H1 (cell line): Measurements from ENCODE around the gene GCSH. TPM values are rescaled to one million over a fixed set of nuclear protein-coding genes. Genes with fewer than 3 reads are reported as not detected.

Source experiments
- CTCF ChIA-PET: fragments of 300-600 bp; sonication (Branson Sonifier 250); formaldehyde crosslinking; loops from one replicate; lab custom pipeline; 2021; ENCODE audit not compliant: partially characterized antibody; lab: Charles Lee
- POLR2A ChIA-PET: fragments of 300-600 bp; sonication (Branson Sonifier 250); formaldehyde crosslinking; loops from one replicate; lab custom pipeline; 2021; ENCODE audit warnings: inconsistent platforms; ENCODE audit not compliant: partially characterized antibody; lab: Charles Lee
- DNase-seq, 2 experiments: peaks; one replicate each; pipeline versions ENCODE4 v3.0.0 to v3.0.0-alpha.2; 2010 to 2022; ENCODE audit warnings: low spot score in 2 of 2, low read depth in 1 of 2, mixed read lengths in 1 of 2
- FAIRE-seq: peaks from 2 replicates; lab custom pipeline; 2011; peaks lifted over from hg19 to GRCh38; lab: Jason Lieb, UNC
- H2AFZ ChIP-seq: 2 replicates; pipeline ENCODE4 v1.8.1; 2012; ENCODE audit warnings: low read length, inconsistent platforms
- H2AK5ac ChIP-seq: 2 replicates; pipeline ENCODE4 v1.6.1; 2013; ENCODE audit warnings: low read depth, low read length
- H2BK120ac ChIP-seq: replicated peaks from 2 replicates; pipeline ENCODE3; 2013; ENCODE audit warnings: low read depth, low read length, inconsistent platforms
- H2BK12ac ChIP-seq: 2 replicates; pipeline ENCODE4 v1.6.1; 2013; ENCODE audit warnings: low read depth, low read length
- H2BK15ac ChIP-seq: 2 replicates; pipeline ENCODE4 v1.6.1; 2013; ENCODE audit warnings: low read length
- H2BK20ac ChIP-seq: 2 replicates; pipeline ENCODE4 v1.6.1; 2013; ENCODE audit warnings: low read length
- H2BK5ac ChIP-seq: 2 replicates; pipeline ENCODE4 v1.6.1; 2013; ENCODE audit warnings: low read depth, low read length
- H3K14ac ChIP-seq: 2 replicates; pipeline ENCODE4 v1.6.1; 2013; ENCODE audit warnings: inconsistent platforms; ENCODE audit not compliant: insufficient read length
- H3K18ac ChIP-seq: 2 replicates; pipeline ENCODE4 v1.6.1; 2013; ENCODE audit warnings: low read length; ENCODE audit errors: extremely low read depth
- H3K23ac ChIP-seq: 2 replicates; pipeline ENCODE4 v1.6.1; 2013; ENCODE audit warnings: inconsistent platforms; ENCODE audit not compliant: insufficient read length
- H3K23me2 ChIP-seq: 2 replicates; pipeline ENCODE4 v1.6.1; 2013; ENCODE audit warnings: low read depth, low read length
- H3K27ac ChIP-seq: 2 replicates; pipeline ENCODE4 v1.6.1; 2011; ENCODE audit warnings: low read depth, low read length, inconsistent platforms
- H3K27me3 ChIP-seq, 4 experiments: replicated peaks in 1 of 4; 1 replicate in 1 of 4; 2 replicates in 3 of 4; pipeline versions ENCODE4 v1.6.1 to v1.8.1; 2011 to 2013; ENCODE audit warnings: low read length in 3 of 4, mild to moderate bottlenecking in 3 of 4, inconsistent platforms in 2 of 4, mixed read lengths in 2 of 4, moderate library complexity in 1 of 4; ENCODE audit not compliant: control insufficient read depth in 3 of 4, insufficient read depth in 3 of 4; ENCODE audit errors: extremely low read depth in 1 of 4
- H3K36me3 ChIP-seq, 4 experiments: 2 replicates each; pipeline versions ENCODE4 v1.6.1 to v1.8.1; 2011 to 2013; ENCODE audit warnings: mild to moderate bottlenecking in 4 of 4, low read length in 3 of 4, moderate library complexity in 2 of 4, control low read depth in 1 of 4, inconsistent platforms in 1 of 4; ENCODE audit not compliant: insufficient read depth in 4 of 4, control insufficient read depth in 2 of 4
- H3K4ac ChIP-seq: replicated peaks from 2 replicates; pipeline ENCODE3; 2013; ENCODE audit warnings: low read length, low read depth, mixed read lengths, inconsistent platforms; ENCODE audit not compliant: insufficient read length
- H3K4me1 ChIP-seq, 4 experiments: replicated peaks in 1 of 4; 1 replicate in 1 of 4; 2 replicates in 3 of 4; pipeline versions ENCODE4 v1.6.1 to v1.8.1; 2011 to 2013; ENCODE audit warnings: low read length in 3 of 4, inconsistent platforms in 2 of 4, mixed read lengths in 1 of 4; ENCODE audit not compliant: insufficient read depth in 4 of 4, control insufficient read depth in 3 of 4
- H3K4me2 ChIP-seq, 2 experiments: 2 replicates each; pipeline versions ENCODE4 v1.6.1 to v1.8.1; 2011 to 2013; ENCODE audit warnings: low read depth in 2 of 2, low read length in 2 of 2, control low read depth in 1 of 2, inconsistent platforms in 1 of 2, mild to moderate bottlenecking in 1 of 2; ENCODE audit not compliant: insufficient read depth in 1 of 2
- H3K4me3 ChIP-seq, 4 experiments: fragments of 200-600, 300-600 bp in 1 of 4; sonication (generic), shearing (Covaris generic), sonication (Bioruptor Twin) in 1 of 4; 2 replicates each; pipeline versions ENCODE4 v1.5.1 to v1.8.1; 2011 to 2016; ENCODE audit warnings: low read length in 4 of 4, low read depth in 3 of 4, control low read depth in 2 of 4, inconsistent platforms in 2 of 4, mild to moderate bottlenecking in 2 of 4, mixed read lengths in 1 of 4, moderate library complexity in 1 of 4; ENCODE audit not compliant: insufficient read depth in 2 of 4; ENCODE audit errors: extremely low read depth in 1 of 4
- H3K56ac ChIP-seq: replicated peaks from 2 replicates; pipeline ENCODE3; 2013; ENCODE audit warnings: low read depth, mild to moderate bottlenecking, mixed read lengths, low read length, inconsistent platforms; ENCODE audit not compliant: insufficient read length
- H3K79me1 ChIP-seq: 2 replicates; pipeline ENCODE4 v1.6.1; 2013; ENCODE audit warnings: low read depth, low read length, control low read depth
- H3K79me2 ChIP-seq, 2 experiments: 2 replicates each; pipeline versions ENCODE4 v1.6.1 to v1.8.1; 2012 to 2013; ENCODE audit warnings: low read length in 2 of 2, mild to moderate bottlenecking in 2 of 2, inconsistent platforms in 1 of 2; ENCODE audit not compliant: insufficient read depth in 2 of 2, control insufficient read depth in 1 of 2
- H3K9ac ChIP-seq, 4 experiments: replicated peaks in 1 of 4; 1 replicate in 1 of 4; 2 replicates in 3 of 4; pipeline versions ENCODE4 v1.6.1 to v1.8.1; 2011 to 2013; ENCODE audit warnings: low read depth in 3 of 4, low read length in 3 of 4, control low read depth in 2 of 4, mild to moderate bottlenecking in 2 of 4, moderate library complexity in 2 of 4, inconsistent platforms in 1 of 4; ENCODE audit errors: extremely low read depth in 1 of 4
- H3K9me3 ChIP-seq, 2 experiments: 2 replicates each; pipeline versions ENCODE4 v1.6.1 to v1.8.1; 2012 to 2013; ENCODE audit warnings: mild to moderate bottlenecking in 2 of 2, moderate library complexity in 2 of 2, control low read depth in 1 of 2, inconsistent platforms in 1 of 2, low read depth in 1 of 2, low read length in 1 of 2, mixed read lengths in 1 of 2; ENCODE audit not compliant: insufficient read depth in 2 of 2
- H4K20me1 ChIP-seq, 2 experiments: replicated peaks in 1 of 2; 2 replicates each; pipeline versions ENCODE3 to v1.8.1; 2011 to 2013; ENCODE audit warnings: inconsistent platforms in 2 of 2, low read length in 2 of 2, mild to moderate bottlenecking in 1 of 2; ENCODE audit not compliant: insufficient read depth in 2 of 2, control insufficient read depth in 1 of 2
- H4K5ac ChIP-seq: 2 replicates; pipeline ENCODE4 v1.6.1; 2013; ENCODE audit warnings: low read length, low read depth, mixed read lengths, inconsistent platforms; ENCODE audit not compliant: insufficient read length
- H4K8ac ChIP-seq: 2 replicates; pipeline ENCODE4 v1.8.0; 2013; ENCODE audit warnings: mild to moderate bottlenecking, moderate library complexity, low read length, inconsistent platforms; ENCODE audit not compliant: insufficient read depth; ENCODE audit errors: extremely low read depth
- H4K91ac ChIP-seq: replicated peaks from 2 replicates; pipeline ENCODE3; 2013; ENCODE audit warnings: low read length, mixed read lengths, inconsistent platforms; ENCODE audit not compliant: insufficient read length
- EP300 ChIP-seq, 2 experiments: IDR thresholded peaks; 1 replicate in 1 of 2; 2 replicates in 1 of 2; pipeline ENCODE4 v1.6.1; 2011 to 2012; ENCODE audit warnings: low read depth in 2 of 2, low read length in 2 of 2, mild to moderate bottlenecking in 2 of 2, borderline replicate concordance in 1 of 2, inconsistent platforms in 1 of 2, moderate library complexity in 1 of 2
- GABPA ChIP-seq: IDR thresholded peaks from 2 replicates; pipeline ENCODE4 v1.6.1; 2011; ENCODE audit warnings: mild to moderate bottlenecking, low read length, moderate library complexity, borderline replicate concordance; ENCODE audit not compliant: insufficient read depth
- POLR2A ChIP-seq, 2 experiments: IDR thresholded peaks; 1 replicate in 1 of 2; 2 replicates in 1 of 2; pipeline ENCODE4 v1.6.1; 2011; ENCODE audit warnings: low read depth in 2 of 2, low read length in 2 of 2, mild to moderate bottlenecking in 2 of 2; ENCODE audit errors: control extremely low read depth in 1 of 2
- POU5F1 ChIP-seq: IDR thresholded peaks from 2 replicates; pipeline ENCODE4 v1.6.1; 2011; ENCODE audit warnings: low read depth, mild to moderate bottlenecking, low read length, moderate library complexity
- RBBP5 ChIP-seq: IDR thresholded peaks from 2 replicates; pipeline ENCODE4 v1.7.1; 2012; ENCODE audit warnings: low read depth, mild to moderate bottlenecking, inconsistent platforms, low read length, moderate library complexity, borderline replicate concordance
- SIRT6 ChIP-seq: IDR thresholded peaks from one replicate; pipeline ENCODE4 v1.7.1; 2012; ENCODE audit warnings: low read length, inconsistent platforms
- TAF7 ChIP-seq: optimal IDR thresholded peaks from 2 replicates; pipeline ENCODE3; 2011; ENCODE audit warnings: low read depth, mild to moderate bottlenecking, inconsistent platforms, low read length, moderate library complexity, borderline replicate concordance
- WGBS, 2 experiments: shearing (Covaris generic) in 1 of 2; methylation state at CpG; one replicate each; pipeline versions ENCODE4 v1.1.6 to v1.1.7; 2013 to 2015; ENCODE audit warnings: low lambda C conversion rate in 2 of 2, mixed read lengths in 2 of 2, inconsistent platforms in 1 of 2, low coverage in 1 of 2, missing lambda C conversion rate in 1 of 2; ENCODE audit not compliant: insufficient replicate concordance in 2 of 2, insufficient coverage in 1 of 2, insufficient read length in 1 of 2; ENCODE audit errors: extremely low coverage in 1 of 2, missing lambda C conversion rate in 1 of 2; 5-methylcytosine and 5-hydroxymethylcytosine counted together
- polyA plus RNA-seq, 7 experiments: library from polyadenylated mRNA; depleted of rRNA in 3 of 7; stranded (reverse) in 5 of 7; unstranded in 2 of 7; fragments of >200 nt in 5 of 7; fragments of 200-250 nt in 2 of 7; gene quantifications; 1 replicate in 5 of 7; 2 replicates in 1 of 7; 4 replicates in 1 of 7; pipeline versions ENCODE4 v1.2.1 to v1.2.3, GENCODE V29; 2011 to 2013; ENCODE audit warnings: missing spikeins in 2 of 7, mixed read lengths in 2 of 7
- total RNA-seq: library from RNA; stranded (reverse); fragmentation: NEBNext Ultra II Directional; extraction: Animal tissue kit (Norgen Biotek cat#: 25700); gene quantifications from 2 replicates; pipeline ENCODE4 v1.2.1, GENCODE V29; 2021
- TF ChIP-seq, protein P1 (sequence below): IDR thresholded peaks from 2 replicates; pipeline ENCODE4 v1.6.1; 2012; ENCODE audit warnings: inconsistent platforms

GCSH gene
- total and polyA plus RNA-seq, 2 of the 8 experiments (the other 6 are each of a cell fraction or from before 2014, with no cell fraction given): 28.2 to 108 TPM

DNA sequence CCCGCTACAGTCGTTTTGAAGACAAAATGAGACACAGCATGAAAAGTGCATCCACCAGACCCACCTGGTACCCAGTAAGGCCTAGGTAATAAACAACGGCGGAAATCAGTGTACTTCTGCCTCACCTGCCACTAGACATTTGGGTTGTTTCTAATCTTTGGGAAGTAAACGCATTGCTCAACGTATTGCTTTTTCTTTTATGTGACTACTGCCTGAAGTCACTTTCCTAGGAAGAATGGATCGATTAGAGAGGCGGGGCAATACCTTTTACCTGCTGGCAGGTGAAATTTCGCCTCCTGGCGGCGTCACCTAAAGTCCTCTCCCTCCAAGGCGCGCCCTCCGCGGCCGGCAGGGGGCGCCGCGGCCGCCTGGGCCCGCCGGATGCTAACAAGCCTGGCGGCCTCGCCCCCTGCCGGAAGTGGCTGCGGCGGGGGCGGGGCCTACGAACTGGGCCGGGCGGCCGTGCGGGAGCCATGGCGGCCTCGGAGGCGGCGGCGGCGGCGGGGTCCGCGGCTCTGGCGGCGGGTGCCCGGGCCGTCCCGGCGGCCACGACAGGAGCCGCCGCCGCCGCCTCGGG is 60.7 kb downstream of the GCSH start, which contains the start of gene ATMIN:
Gene ATMIN, plus strand, starts transcription at position 445 of the 577 bp plus-strand sequence. Its CDS starts 29 bp downstream, at position 474.
- H2AFZ ChIP-seq: peak within 1 kb of the TSS; percentile 98
- H3K27ac ChIP-seq: peak within 1 kb of the TSS; percentile 80; the same call in 1 of the 2 replicates
- TF ChIP-seq SIRT6 (no peak), POLR2A (IDR thresholded peaks at IDR 0.05; ENCODE audit: control extremely low read depth in 1 of 2, low read depth in 2 of 2, low read length in 2 of 2) (peak; percentile 46 to 70; a peak in 1 of 3 replicates), POU5F1 (no peak), TAF7 (peak; percentile 82), GABPA (peak; percentile 44; the same call in 1 of the 2 replicates), RBBP5 (peak; percentile 23; the same call in 1 of the 2 replicates), EP300 (IDR thresholded peaks at IDR 0.05; ENCODE audit: borderline replicate concordance in 1 of 2, low read depth in 2 of 2, low read length in 2 of 2) (peak in 1 of 2 experiments; percentile 73; a peak in 1 of 3 replicates)
- TF ChIP-seq, protein P1, sequence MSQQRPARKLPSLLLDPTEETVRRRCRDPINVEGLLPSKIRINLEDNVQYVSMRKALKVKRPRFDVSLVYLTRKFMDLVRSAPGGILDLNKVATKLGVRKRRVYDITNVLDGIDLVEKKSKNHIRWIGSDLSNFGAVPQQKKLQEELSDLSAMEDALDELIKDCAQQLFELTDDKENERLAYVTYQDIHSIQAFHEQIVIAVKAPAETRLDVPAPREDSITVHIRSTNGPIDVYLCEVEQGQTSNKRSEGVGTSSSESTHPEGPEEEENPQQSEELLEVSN: no peak

More for the DNA sequence above, 60.7 kb downstream of the GCSH start, which contains the start of gene ATMIN:
- Histone ChIP-seq H3K79me2 (peaks cover 6 to 42% of the 10 kb centered on the region in 2 experiments), H3K23me2 (peaks cover 2% of the 10 kb centered on the region), H3K9me3 (peaks cover 3 to 4% of the 10 kb centered on the region in 2 experiments; a peak in 2 of 4 replicates), H3K4me1 (peaks cover 2 to 6% (median 3%) of the 10 kb centered on the region in 4 experiments; a peak in 5 of 7 replicates), H3K79me1 (peaks cover 6% of the 10 kb centered on the region), H4K20me1 (peaks cover 0 to 6% of the 10 kb centered on the region in 2 experiments), H3K14ac (no peak within 1 kb of the TSS), H4K8ac (peak within 1 kb of the TSS; percentile 95), H4K5ac (peak within 1 kb of the TSS; percentile 49), H3K4me2 (peak within 1 kb of the TSS; percentile 90 to 91), H3K27me3 (no peaks in the 10 kb centered on the region), H2BK20ac (no peak within 1 kb of the TSS), H3K9ac (peak within 1 kb of the TSS; percentile 80 to 96 (median 90)), H3K36me3 (peaks cover 0 to 10% (median under 1%) of the 10 kb centered on the region in 4 experiments; a peak in 3 of 8 replicates), H2BK12ac (no peak within 1 kb of the TSS), H3K56ac (peak within 1 kb of the TSS; percentile 40), H3K18ac (no peak within 1 kb of the TSS; the same call in 1 of the 2 replicates), H2BK120ac (no peak within 1 kb of the TSS), H3K4ac (no peak within 1 kb of the TSS), H2BK15ac (no peak within 1 kb of the TSS), H3K4me3 (peak within 1 kb of the TSS; percentile 66 to 90 (median 85)), H2AK5ac (0 out of 2 replicates have a peak within 1 kb of the TSS, but pooled peaks have one; percentile 33), H3K23ac (no peak within 1 kb of the TSS), H2BK5ac (no peak within 1 kb of the TSS), H4K91ac (no peak within 1 kb of the TSS)
- 30% methylated on average over 11 of the region's 54 CpGs; no CpG with 5 or more reads in 1 of the 2 experiments for WGBS, 2 experiments
- ChIA-PET POLR2A (interaction anchor here (0.9 to 4.4 kb wide), 14 partner anchors 11 to 278 kb away, joined by 3 to 35 read pairs (median 4); partner anchors contain the start of genes C16orf46, CENPN and CMC2), CTCF (interaction anchor here (0.7 to 1.9 kb wide), 15 partner anchors 9 to 154 kb away, joined by 3 to 6 read pairs (median 4); partner anchors contain the start of gene C16orf46)
- DNase-seq (peak; percentile 80 to 93), FAIRE-seq (no peak)
